Prostate gland (tissue), 2 donors: ENCODE measurements around the gene DMBT1. TPM values are rescaled to one million over a fixed set of nuclear protein-coding genes. Genes with fewer than 3 reads are reported as not detected.

ENCODE experiments used
- DNase-seq: peaks from one replicate; pipeline ENCODE4 v3.0.0-alpha.2; 2019; ENCODE audit warnings: low spot score
- H3K27ac ChIP-seq, 2 donors: fragments of 200-600 bp; sonication (generic); 2 replicates each; pipeline ENCODE4 v1.5.1; 2017 to 2019
- H3K27me3 ChIP-seq: fragments of 200-600 bp; sonication (generic); replicated peaks from 2 replicates; pipeline ENCODE4 v1.5.1; 2019; ENCODE audit not compliant: insufficient read depth
- H3K36me3 ChIP-seq, 2 donors: fragments of 200-600 bp; sonication (generic); 1 replicate in 1 of 2; 2 replicates in 1 of 2; pipeline versions ENCODE4 v1.5.1 to v1.8.1; 2017 to 2019
- H3K4me1 ChIP-seq: fragments of 200-600 bp; sonication (generic); replicated peaks from 2 replicates; pipeline ENCODE4 v1.5.1; 2019
- H3K4me3 ChIP-seq, 2 donors: fragments of 200-600 bp; sonication (generic); 2 replicates each; pipeline ENCODE4 v1.5.1; 2017 to 2019
- H3K9me3 ChIP-seq: fragments of 200-600 bp; sonication (generic); 2 replicates; pipeline ENCODE4 v1.5.1; 2017
- POLR2A ChIP-seq: fragments of 450-650 bp; IDR thresholded peaks from one replicate; pipeline ENCODE4 v1.6.1; 2016; ENCODE audit warnings: antibody characterized with exemption, mild to moderate bottlenecking
- POLR2AphosphoS5 ChIP-seq: sonication (generic); formaldehyde crosslinking; IDR thresholded peaks from one replicate; pipeline ENCODE4 v1.6.1; 2017; ENCODE audit warnings: antibody characterized with exemption
- WGBS: methylation state at CpG from one replicate; pipeline ENCODE4 v1.1.5; 2018; 5-methylcytosine and 5-hydroxymethylcytosine counted together
- intact Hi-C: fragments of 100-400 bp; cut with DNase I; formaldehyde crosslinking; loops from one replicate; pipeline ENCODE4 v1.14.2; 2022
- total RNA-seq, 2 donors: library from RNA; depleted of rRNA; stranded (reverse); fragments of >200 nt; gene quantifications; one replicate each; pipeline ENCODE4 v1.1.0, GENCODE V29; 2016
- TF ChIP-seq, protein P1 (sequence below), 4 experiments: fragments of 200-600 bp in 2 of 4; fragments of 450-650 bp in 2 of 4; sonication (generic) in 2 of 4; IDR thresholded peaks; 1 replicate in 3 of 4; 2 replicates in 1 of 4; pipeline ENCODE4 v1.5.1; 2016 to 2019; ENCODE audit warnings: antibody characterized with exemption in 4 of 4, mild to moderate bottlenecking in 2 of 4, moderate library complexity in 2 of 4

Gene DMBT1
- total RNA-seq, 2 donors from 2014 or later = 0.51 to 4.6 TPM

DNA sequence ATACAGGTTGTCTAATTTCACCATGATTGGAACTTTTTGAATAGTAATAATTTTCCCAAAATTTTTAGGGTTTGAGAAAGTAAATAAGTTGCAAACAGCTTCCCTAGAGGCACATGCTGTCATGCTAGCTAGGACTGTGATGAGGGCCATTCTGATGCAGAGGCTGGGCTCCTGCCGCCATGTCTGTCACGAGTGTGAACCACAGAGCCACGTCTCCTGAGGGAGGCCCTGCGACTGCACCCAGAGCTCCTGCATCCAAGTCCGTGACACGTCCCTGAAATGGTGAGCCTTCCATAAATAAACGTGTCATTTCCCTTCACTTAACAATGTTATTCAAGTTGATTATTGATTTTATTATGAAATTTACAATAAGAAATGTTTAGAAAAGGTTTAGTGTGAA, 99.1 kb downstream of the DMBT1 start:
- no peak for DNase-seq
- WGBS = 89% methylated on average over 7 of the region's 7 CpGs
- no peaks in the 10 kb centered on the region for H3K36me3 ChIP-seq
- H3K9me3 ChIP-seq = no peaks in the 10 kb centered on the region
- H3K27ac ChIP-seq = no peak overlapping the region
- intact Hi-C loops = no loop called here
- peaks cover 22% of the 10 kb centered on the region for H3K4me1 ChIP-seq
- no peak overlapping the region for H3K4me3 ChIP-seq
- TF ChIP-seq POLR2A (no peak), POLR2AphosphoS5 (no peak)
- TF ChIP-seq, protein P1, sequence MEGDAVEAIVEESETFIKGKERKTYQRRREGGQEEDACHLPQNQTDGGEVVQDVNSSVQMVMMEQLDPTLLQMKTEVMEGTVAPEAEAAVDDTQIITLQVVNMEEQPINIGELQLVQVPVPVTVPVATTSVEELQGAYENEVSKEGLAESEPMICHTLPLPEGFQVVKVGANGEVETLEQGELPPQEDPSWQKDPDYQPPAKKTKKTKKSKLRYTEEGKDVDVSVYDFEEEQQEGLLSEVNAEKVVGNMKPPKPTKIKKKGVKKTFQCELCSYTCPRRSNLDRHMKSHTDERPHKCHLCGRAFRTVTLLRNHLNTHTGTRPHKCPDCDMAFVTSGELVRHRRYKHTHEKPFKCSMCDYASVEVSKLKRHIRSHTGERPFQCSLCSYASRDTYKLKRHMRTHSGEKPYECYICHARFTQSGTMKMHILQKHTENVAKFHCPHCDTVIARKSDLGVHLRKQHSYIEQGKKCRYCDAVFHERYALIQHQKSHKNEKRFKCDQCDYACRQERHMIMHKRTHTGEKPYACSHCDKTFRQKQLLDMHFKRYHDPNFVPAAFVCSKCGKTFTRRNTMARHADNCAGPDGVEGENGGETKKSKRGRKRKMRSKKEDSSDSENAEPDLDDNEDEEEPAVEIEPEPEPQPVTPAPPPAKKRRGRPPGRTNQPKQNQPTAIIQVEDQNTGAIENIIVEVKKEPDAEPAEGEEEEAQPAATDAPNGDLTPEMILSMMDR (IDR thresholded peaks at IDR 0.05) = no peak
- no peaks in the 10 kb centered on the region for H3K27me3 ChIP-seq

DNA sequence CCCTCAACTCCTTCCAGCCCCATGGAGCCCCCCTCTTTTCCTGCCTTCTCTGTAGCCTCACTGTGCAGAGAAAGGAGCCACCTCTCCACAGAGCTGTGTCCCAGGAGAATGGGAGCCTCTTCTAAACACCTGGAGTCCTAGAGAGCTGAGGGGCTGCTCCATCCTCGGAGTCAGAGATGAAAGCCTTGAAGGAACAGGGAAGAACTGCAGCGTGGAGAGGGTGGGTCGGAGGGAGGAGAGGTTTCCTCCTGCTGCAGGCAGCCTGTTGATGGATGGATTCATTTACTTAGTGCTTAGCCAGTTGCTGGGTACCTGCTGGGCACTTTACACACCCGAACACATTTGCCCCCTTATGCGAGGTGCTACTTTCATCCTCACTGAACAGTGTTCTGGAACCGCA, 100.1 kb downstream of the DMBT1 start:
- no peak for DNase-seq
- 81% methylated on average over 6 of the region's 6 CpGs for WGBS

DNA sequence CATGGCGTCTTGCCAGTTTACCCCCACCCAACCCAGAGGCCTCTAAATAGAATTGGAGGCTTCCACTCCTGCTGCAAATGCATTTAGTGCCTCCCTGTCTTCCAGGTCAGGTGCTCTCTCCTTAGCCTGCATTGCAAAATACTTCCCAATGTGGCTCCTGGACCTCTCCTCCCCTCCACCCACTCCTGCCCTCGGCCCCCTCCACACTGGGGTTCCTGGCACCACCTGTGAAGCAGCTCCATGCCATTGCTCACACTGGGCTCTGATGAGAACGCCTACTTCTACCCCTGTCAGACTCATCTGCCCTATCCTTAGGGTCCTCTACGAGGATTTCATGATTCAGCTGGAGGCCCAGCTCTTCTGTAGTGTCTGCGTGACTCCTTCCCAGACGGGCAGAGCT, 101.7 kb downstream of the DMBT1 start:
- Histone ChIP-seq H3K27ac (no peak overlapping the region), H3K9me3 (no peaks in the 10 kb centered on the region), H3K36me3 (no peaks in the 10 kb centered on the region), H3K4me3 (no peak overlapping the region), H3K27me3 (no peaks in the 10 kb centered on the region), H3K4me1 (peaks cover 7% of the 10 kb centered on the region)
- TF ChIP-seq POLR2A (no peak), POLR2AphosphoS5 (no peak)
- TF ChIP-seq, protein P1 (IDR thresholded peaks at IDR 0.05) = no peak
- intact Hi-C loops = no loop called here
- no peak for DNase-seq
- WGBS = 80% methylated on average over 6 of the region's 6 CpGs

More for the DNA sequence above, 100.1 kb downstream of the DMBT1 start:
- Histone ChIP-seq H3K4me1 (peaks cover 17% of the 10 kb centered on the region), H3K9me3 (no peaks in the 10 kb centered on the region), H3K27me3 (no peaks in the 10 kb centered on the region), H3K27ac (no peak overlapping the region), H3K4me3 (no peak overlapping the region), H3K36me3 (no peaks in the 10 kb centered on the region)
- no peak for TF ChIP-seq POLR2AphosphoS5
- TF ChIP-seq POLR2A = no peak
- TF ChIP-seq, protein P1 (IDR thresholded peaks at IDR 0.05) = no peak
- intact Hi-C loops = no loop called here

DNA sequence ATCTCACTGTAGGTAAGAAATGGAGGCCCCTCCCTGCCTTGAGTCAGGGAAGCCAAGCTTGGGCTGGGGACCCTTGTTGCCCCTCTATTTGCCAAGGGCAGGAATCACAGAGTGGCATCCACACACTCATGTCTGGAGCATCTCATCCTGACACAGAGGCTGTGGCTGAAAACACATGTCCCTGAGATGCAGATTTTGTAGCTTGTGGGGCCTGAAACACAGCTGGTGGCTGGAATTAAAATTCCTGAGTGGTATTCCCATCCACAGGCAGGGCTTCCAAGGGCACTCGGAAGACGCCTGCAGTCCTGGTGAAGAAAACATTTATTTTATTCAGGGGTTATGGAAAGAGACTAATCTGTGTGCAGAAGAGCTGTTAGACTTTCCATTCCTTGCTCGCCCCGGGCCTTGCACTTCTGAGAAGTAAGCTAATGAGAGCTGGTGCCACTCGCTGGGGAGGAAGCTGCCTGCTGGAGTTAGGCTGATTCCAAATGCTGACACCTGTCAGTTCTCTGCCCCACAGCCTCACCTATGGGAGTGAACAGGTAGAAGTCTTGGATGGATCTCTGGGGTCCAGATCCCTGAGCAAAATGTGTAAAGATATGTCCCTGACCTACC, 103.1 kb downstream of the DMBT1 start:
- no peak overlapping the region for H3K27ac ChIP-seq
- TF ChIP-seq POLR2A = no peak
- TF ChIP-seq POLR2AphosphoS5 = no peak
- TF ChIP-seq, protein P1 (IDR thresholded peaks at IDR 0.05) = no peak
- H3K27me3 ChIP-seq = no peaks in the 10 kb centered on the region
- no peak overlapping the region for H3K4me3 ChIP-seq
- H3K9me3 ChIP-seq = no peaks in the 10 kb centered on the region
- H3K4me1 ChIP-seq = no peaks in the 10 kb centered on the region
- no peak for DNase-seq
- H3K36me3 ChIP-seq = no peaks in the 10 kb centered on the region
- intact Hi-C loops = no loop called here
- 86% methylated on average over 5 of the region's 5 CpGs for WGBS

DNA sequence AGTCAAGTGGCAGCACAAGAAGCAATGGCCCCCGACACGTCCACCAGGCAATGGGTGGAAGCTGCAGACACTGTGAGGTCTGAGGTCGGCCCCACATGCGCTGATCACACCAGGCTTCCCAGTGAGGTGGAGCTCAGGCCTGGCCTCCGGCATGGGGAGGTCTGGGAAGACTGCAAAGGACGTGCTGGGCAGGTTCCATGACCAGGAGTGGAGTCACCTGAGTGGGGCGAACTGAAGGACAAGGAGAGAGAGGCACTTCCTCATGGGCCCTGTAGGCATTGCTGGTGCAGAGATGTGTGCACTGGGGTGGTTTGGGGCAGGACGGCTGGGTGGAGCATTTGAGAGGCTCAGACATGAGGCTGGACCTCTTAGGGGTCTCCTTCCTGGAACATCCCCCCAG, 103.9 kb downstream of the DMBT1 start:
- Histone ChIP-seq H3K9me3 (no peaks in the 10 kb centered on the region), H3K27me3 (no peaks in the 10 kb centered on the region), H3K27ac (no peak overlapping the region), H3K36me3 (no peaks in the 10 kb centered on the region), H3K4me3 (no peak overlapping the region), H3K4me1 (no peaks in the 10 kb centered on the region)
- WGBS = 84% methylated on average over 8 of the region's 8 CpGs
- TF ChIP-seq POLR2A (no peak), POLR2AphosphoS5 (no peak)
- TF ChIP-seq, protein P1 (IDR thresholded peaks at IDR 0.05) = no peak
- intact Hi-C loops = no loop called here
- DNase-seq = no peak
